IMR-90 (cell line): ENCODE measurements around the gene SLC49A4.

ENCODE experiments used
- BHLHE40 ChIP-seq: fragments of 150-350 bp; IDR thresholded peaks from 2 replicates; pipeline ENCODE4 v1.6.1; 2016; ENCODE audit warnings: mild to moderate bottlenecking, low read depth, low read length
- CHD1 ChIP-seq: IDR thresholded peaks from 2 replicates; pipeline ENCODE4 v1.6.1; 2012; ENCODE audit warnings: low read depth, low read length, improper control_type of control experiment
- ELK1 ChIP-seq: fragments of 150-350 bp; IDR thresholded peaks from 2 replicates; pipeline ENCODE4 v1.6.1; 2016; ENCODE audit warnings: low read depth, mild to moderate bottlenecking, low read length, moderate library complexity, borderline replicate concordance
- FOS ChIP-seq: fragments of 150-350 bp; IDR thresholded peaks from 2 replicates; pipeline ENCODE4 v1.6.1; 2016; ENCODE audit warnings: low read depth, low read length
- MAFK ChIP-seq: IDR thresholded peaks from 2 replicates; pipeline ENCODE4 v1.6.1; 2012; ENCODE audit warnings: low read depth, low read length, improper control_type of control experiment
- MXI1 ChIP-seq: IDR thresholded peaks from 2 replicates; pipeline ENCODE4 v1.6.1; 2012; ENCODE audit warnings: low read depth, mild to moderate bottlenecking, low read length, moderate library complexity, borderline replicate concordance
- POLR2A ChIP-seq: IDR thresholded peaks from 2 replicates; pipeline ENCODE4 v1.6.1; 2012; ENCODE audit warnings: mild to moderate bottlenecking, low read depth, low read length
- RAD21 ChIP-seq: IDR thresholded peaks from 2 replicates; pipeline ENCODE4 v1.6.1; 2012; ENCODE audit warnings: low read length, improper control_type of control experiment
- RCOR1 ChIP-seq: IDR thresholded peaks from 2 replicates; pipeline ENCODE4 v1.6.1; 2012; ENCODE audit warnings: mild to moderate bottlenecking, low read length, improper control_type of control experiment; ENCODE audit not compliant: insufficient replicate concordance
- RFX5 ChIP-seq: IDR thresholded peaks from 2 replicates; pipeline ENCODE4 v1.8.0; 2012; ENCODE audit warnings: low read depth, mild to moderate bottlenecking, low read length, moderate library complexity
- TF ChIP-seq, protein P1 (sequence below): conservative IDR thresholded peaks from 2 replicates; pipeline ENCODE4 v1.5.1; 2012; ENCODE audit warnings: mild to moderate bottlenecking, low read depth, low read length, improper control_type of control experiment
- TF ChIP-seq, protein P2 (sequence below): fragments of 150-350 bp; IDR thresholded peaks from 2 replicates; pipeline ENCODE4 v1.6.1; 2017; ENCODE audit warnings: mild to moderate bottlenecking, antibody characterized with exemption, low read length, low read depth

- TF ChIP-seq, protein P1, sequence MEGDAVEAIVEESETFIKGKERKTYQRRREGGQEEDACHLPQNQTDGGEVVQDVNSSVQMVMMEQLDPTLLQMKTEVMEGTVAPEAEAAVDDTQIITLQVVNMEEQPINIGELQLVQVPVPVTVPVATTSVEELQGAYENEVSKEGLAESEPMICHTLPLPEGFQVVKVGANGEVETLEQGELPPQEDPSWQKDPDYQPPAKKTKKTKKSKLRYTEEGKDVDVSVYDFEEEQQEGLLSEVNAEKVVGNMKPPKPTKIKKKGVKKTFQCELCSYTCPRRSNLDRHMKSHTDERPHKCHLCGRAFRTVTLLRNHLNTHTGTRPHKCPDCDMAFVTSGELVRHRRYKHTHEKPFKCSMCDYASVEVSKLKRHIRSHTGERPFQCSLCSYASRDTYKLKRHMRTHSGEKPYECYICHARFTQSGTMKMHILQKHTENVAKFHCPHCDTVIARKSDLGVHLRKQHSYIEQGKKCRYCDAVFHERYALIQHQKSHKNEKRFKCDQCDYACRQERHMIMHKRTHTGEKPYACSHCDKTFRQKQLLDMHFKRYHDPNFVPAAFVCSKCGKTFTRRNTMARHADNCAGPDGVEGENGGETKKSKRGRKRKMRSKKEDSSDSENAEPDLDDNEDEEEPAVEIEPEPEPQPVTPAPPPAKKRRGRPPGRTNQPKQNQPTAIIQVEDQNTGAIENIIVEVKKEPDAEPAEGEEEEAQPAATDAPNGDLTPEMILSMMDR: peak; percentile 31
- TF ChIP-seq POLR2A: no peak
- no peak for TF ChIP-seq MAFK
- TF ChIP-seq MXI1: no peak
- no peak for TF ChIP-seq RCOR1
- TF ChIP-seq RFX5: no peak
- TF ChIP-seq, protein P2, sequence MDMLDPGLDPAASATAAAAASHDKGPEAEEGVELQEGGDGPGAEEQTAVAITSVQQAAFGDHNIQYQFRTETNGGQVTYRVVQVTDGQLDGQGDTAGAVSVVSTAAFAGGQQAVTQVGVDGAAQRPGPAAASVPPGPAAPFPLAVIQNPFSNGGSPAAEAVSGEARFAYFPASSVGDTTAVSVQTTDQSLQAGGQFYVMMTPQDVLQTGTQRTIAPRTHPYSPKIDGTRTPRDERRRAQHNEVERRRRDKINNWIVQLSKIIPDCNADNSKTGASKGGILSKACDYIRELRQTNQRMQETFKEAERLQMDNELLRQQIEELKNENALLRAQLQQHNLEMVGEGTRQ: no peak
- no peak for TF ChIP-seq CHD1
- no peak for TF ChIP-seq BHLHE40
- no peak for TF ChIP-seq ELK1
- TF ChIP-seq RAD21: no peak
- no peak for TF ChIP-seq FOS
These were observed 63.5 kb downstream of the SLC49A4 start for GRCh38 chr3:122858373-122858772.
